HG02870 (cell line): ENCODE data around the gene SUGP2.

Source experiments
- ATAC-seq: cut with Tn5 transposase; IDR thresholded peaks from one replicate; pipeline ENCODE4 v1.9.1; 2021; ENCODE audit warnings: mild to moderate bottlenecking, moderate library complexity; ENCODE audit not compliant: unreplicated experiment

Gene SUGP2

GRCh38 chr19:18993115-18993514, 40.2 kb downstream of the SUGP2 start:
- ATAC-seq = no peak

- no peak for ATAC-seq
These were observed 40.6 kb downstream of the SUGP2 start for GRCh38 chr19:18992696-18993095.

DNA sequence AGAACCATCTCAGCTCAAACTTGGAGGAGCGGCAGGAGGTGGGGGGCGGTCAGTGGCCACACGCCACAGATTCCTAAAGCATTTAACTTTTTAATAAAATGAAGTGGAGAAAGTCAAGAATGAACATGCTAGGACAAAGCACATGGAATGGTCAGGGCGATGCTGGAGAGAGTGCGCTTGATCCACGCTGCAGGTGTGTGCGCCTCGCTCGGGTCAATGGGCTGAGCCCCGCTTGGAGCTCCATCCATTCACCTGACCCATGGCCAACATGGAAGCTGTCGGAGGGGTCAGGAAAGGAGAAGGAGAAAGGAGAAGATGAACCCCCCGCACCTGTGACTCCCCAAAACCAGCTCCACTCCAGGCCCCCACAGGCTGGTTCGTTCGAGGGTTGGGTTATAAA, 41.8 kb downstream of the SUGP2 start:
- ATAC-seq = no peak

DNA sequence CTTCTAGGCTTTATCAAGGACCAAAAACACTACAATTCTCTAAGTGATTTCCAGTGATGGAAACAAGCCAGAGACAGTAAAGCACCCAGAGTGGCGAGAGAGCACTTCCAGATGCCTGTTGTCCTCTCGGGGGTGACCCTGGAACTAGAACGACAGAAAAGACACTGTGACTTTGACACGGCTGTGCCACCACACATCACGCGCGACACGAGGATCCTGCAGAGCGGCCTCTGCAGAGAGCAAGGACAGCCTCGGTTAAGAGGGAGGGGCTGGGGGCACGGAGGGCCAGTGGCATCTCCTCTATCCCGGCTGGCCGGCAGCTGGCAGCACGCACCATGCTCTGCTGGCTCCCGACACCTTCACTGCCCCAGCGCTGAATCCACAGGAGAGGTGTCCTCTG, 42.3 kb downstream of the SUGP2 start:
- no peak for ATAC-seq

GRCh38 chr19:18990128-18990708, 43.1 kb downstream of the SUGP2 start:
- no peak for ATAC-seq

- no peak for ATAC-seq
These were observed 44.0 kb downstream of the SUGP2 start for GRCh38 chr19:18989316-18989715.

GRCh38 chr19:18987456-18987855, 45.9 kb downstream of the SUGP2 start:
- ATAC-seq = no peak

- no peak for ATAC-seq
These were observed 48.1 kb downstream of the SUGP2 start for GRCh38 chr19:18985257-18985656.

DNA sequence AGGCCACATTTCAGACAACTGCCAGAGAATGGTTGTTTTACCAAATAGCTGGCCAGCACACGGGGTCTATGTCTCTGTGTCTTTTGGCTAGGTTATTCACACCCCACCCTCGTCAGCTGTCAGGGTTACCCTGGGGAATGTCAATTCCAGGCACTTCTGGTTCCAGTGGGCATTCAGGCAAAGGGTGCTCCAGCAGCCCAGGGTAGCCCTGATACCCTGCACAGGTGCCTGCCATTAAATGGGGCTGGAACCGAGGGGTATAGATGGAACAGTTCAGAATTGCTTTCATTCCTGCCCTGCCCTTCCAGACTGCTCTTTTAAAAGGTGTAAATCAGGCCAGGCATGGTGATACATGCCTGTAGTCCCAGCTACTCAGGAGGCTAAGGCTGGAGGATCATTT, 49.1 kb downstream of the SUGP2 start:
- no peak for ATAC-seq

DNA sequence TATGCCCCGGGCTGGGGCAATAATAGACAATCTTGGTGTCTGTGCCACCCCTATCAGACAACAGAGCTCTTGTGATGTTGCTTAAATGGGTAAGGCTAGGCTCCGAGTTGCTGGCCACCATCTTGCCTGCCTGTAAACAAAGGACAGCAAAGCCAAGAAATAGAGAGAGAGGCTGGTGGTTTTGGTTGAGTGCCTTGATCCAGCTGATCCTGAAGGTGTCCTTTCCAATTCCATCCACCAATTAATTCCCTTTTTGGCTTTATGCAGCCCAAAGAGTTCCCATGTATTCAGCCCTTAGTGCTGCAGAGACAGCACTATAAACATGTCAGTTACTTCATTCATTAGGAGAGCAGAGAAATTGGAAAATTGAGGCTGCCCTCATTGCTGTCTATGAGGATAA, 50.6 kb downstream of the SUGP2 start:
- ATAC-seq = no peak

- no peak for ATAC-seq
These were observed 52.8 kb downstream of the SUGP2 start for GRCh38 chr19:18980432-18981020.

DNA sequence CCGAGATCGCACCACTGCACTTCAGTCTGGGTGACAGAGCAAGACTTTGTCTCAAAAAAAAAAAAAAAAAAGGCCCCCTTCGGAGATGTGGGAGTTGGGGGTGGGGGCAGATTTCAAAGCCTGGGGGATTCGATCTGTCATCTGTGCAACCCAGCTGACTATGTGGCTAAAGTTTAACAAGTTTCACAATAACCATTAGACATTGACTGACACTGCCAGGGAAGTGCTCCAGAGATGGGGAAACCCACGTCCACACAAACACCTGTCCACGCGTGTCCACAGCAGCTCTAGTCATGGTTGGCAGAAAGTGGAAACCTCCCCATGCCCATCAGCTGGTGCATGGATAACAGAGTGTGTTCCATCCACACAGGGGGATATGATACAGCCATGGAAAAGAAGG, 54.7 kb downstream of the SUGP2 start:
- ATAC-seq = no peak

- no peak for ATAC-seq
These were observed 57.4 kb downstream of the SUGP2 start for GRCh38 chr19:18975869-18976268.

- ATAC-seq = no peak
These were observed 58.3 kb downstream of the SUGP2 start for GRCh38 chr19:18975011-18975410.

GRCh38 chr19:18972851-18973250, 60.5 kb downstream of the SUGP2 start:
- no peak for ATAC-seq

- ATAC-seq = no peak
These were observed 61.0 kb downstream of the SUGP2 start for GRCh38 chr19:18972301-18972811.

- ATAC-seq = no peak
These were observed 63.2 kb downstream of the SUGP2 start for GRCh38 chr19:18969931-18970659.

- ATAC-seq = no peak
These were observed 65.8 kb downstream of the SUGP2 start for GRCh38 chr19:18967358-18968146.

DNA sequence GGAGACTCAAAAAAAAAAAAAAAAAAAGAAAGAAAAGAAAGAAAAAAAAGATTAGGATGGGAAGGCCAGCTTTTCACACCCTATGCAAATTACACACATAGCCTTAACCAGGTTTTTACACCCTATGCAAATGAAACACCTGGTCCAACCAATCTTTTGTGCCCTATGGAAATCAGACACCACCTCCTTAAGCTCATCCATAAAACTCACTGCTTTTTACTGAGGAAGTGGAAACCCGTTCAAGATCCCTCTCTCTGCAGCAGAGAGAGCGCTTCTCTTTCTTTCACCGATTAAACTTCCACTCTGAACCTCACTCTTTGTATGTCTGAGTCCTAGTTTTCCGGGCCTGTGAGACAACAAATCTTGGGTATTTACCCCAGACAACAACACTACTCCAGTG, 67.0 kb downstream of the SUGP2 start:
- no peak for ATAC-seq

DNA sequence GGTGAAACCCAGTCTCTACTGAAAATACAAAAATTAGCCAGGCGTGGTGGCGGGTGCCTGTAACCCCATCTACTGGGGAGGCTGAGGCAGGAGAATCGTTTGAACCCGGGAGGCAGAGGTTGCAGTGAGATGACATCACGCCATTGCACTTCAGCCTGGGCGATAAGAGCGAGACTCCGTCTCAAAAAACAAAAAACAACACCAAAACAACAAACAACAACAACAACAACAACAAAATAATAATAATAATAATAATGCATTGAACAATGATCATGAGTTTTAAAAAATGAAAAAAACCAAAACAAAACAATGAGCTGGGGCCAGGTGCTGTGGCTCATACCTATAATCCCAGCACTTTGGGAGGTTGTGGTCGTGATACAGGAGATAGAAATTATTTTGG, 69.2 kb downstream of the SUGP2 start:
- ATAC-seq = no peak
